Activated T-cell treated with anti-CD3 and anti-CD28 coated beads for 48 hours (primary cell): ENCODE results near the gene SURF6.
"Not testable (repeated sequence)": the region's sequence is repeated elsewhere in the genome, so short reads cannot be mapped to it uniquely, and the experiment has no call there.

Source experiments
- DNase-seq: peaks from one replicate; pipeline ENCODE4 v3.0.0-alpha.2; 2020; ENCODE audit warnings: low read depth

SURF6 gene

GRCh38 chr9:133347985-133348717 is 12.2 kb upstream of the SURF6 start, which contains the start of the genes MED22 and RPL7A:
TSS of gene MED22 (minus strand) at chr9:133348131. CDS start at chr9:133346662, 1,469 bp downstream.
TSS of gene RPL7A (plus strand) at chr9:133348218. CDS start at chr9:133348244, 26 bp downstream.
- peak; percentile 87 for DNase-seq

- no peak for DNase-seq
Measured at GRCh38 chr9:133347515-133347984, 11.6 kb upstream of the SURF6 start.

- no peak for DNase-seq
Measured at GRCh38 chr9:133346021-133346785, 10.2 kb upstream of the SURF6 start.

- no peak for DNase-seq
Measured at GRCh38 chr9:133345596-133345995, 9.6 kb upstream of the SURF6 start.

- no peak for DNase-seq
Measured at GRCh38 chr9:133344979-133345378, 9.0 kb upstream of the SURF6 start.

GRCh38 chr9:133344071-133344470 is 8.1 kb upstream of the SURF6 start:
- no peak for DNase-seq

GRCh38 chr9:133342570-133342969 is 6.6 kb upstream of the SURF6 start:
- DNase-seq = no peak

GRCh38 chr9:133342069-133342406 is 6.0 kb upstream of the SURF6 start:
- no peak for DNase-seq

GRCh38 chr9:133341369-133342068 is 5.5 kb upstream of the SURF6 start:
- no peak for DNase-seq

GRCh38 chr9:133340916-133341315 is 4.9 kb upstream of the SURF6 start:
- DNase-seq = no peak

GRCh38 chr9:133340256-133340655 is 4.3 kb upstream of the SURF6 start:
- no peak for DNase-seq

- no peak for DNase-seq
Measured at GRCh38 chr9:133339641-133340040, 3.7 kb upstream of the SURF6 start.

- DNase-seq = not testable (repeated sequence)
Measured at GRCh38 chr9:133334888-133335287, 1.1 kb downstream of the SURF6 start.

- no peak for DNase-seq
Measured at GRCh38 chr9:133334161-133334560, 1.8 kb downstream of the SURF6 start.

- DNase-seq = no peak
Measured at GRCh38 chr9:133333566-133333965, 2.4 kb downstream of the SURF6 start.

- no peak for DNase-seq
Measured at GRCh38 chr9:133333011-133333410, 3.0 kb downstream of the SURF6 start.

GRCh38 chr9:133332381-133332730 is 3.6 kb downstream of the SURF6 start:
- DNase-seq = no peak

- no peak for DNase-seq
Measured at GRCh38 chr9:133331641-133332380, 4.2 kb downstream of the SURF6 start.

- DNase-seq = no peak
Measured at GRCh38 chr9:133331221-133331620, 4.8 kb downstream of the SURF6 start.

GRCh38 chr9:133329306-133330156 is 6.5 kb downstream of the SURF6 start:
- DNase-seq = not testable (repeated sequence)
